NB4 (cell line): ENCODE results near the gene YEATS4.

Source experiments
- DNase-seq: peaks from one replicate; pipeline ENCODE4 v3.0.0; 2010; ENCODE audit warnings: low read depth
- H3K4me3 ChIP-seq: one replicate; pipeline ENCODE4 v1.5.1; 2011; ENCODE audit warnings: mild to moderate bottlenecking, low read depth, low read length, moderate library complexity
- CTCF ChIP-seq: IDR thresholded peaks from one replicate; pipeline ENCODE4 v1.5.1; 2012; ENCODE audit warnings: low read depth, low read length
- MAX ChIP-seq: IDR thresholded peaks from 2 replicates; pipeline ENCODE4 v1.6.1; 2011; ENCODE audit warnings: low read depth, low read length
- MYC ChIP-seq: IDR thresholded peaks from 2 replicates; pipeline ENCODE4 v1.6.1; 2011; ENCODE audit warnings: low read depth, low read length
- POLR2A ChIP-seq: IDR thresholded peaks from 2 replicates; pipeline ENCODE4 v1.6.1; 2011; ENCODE audit warnings: mild to moderate bottlenecking; ENCODE audit not compliant: insufficient read length; ENCODE audit errors: extremely low read depth

YEATS4 gene

DNA sequence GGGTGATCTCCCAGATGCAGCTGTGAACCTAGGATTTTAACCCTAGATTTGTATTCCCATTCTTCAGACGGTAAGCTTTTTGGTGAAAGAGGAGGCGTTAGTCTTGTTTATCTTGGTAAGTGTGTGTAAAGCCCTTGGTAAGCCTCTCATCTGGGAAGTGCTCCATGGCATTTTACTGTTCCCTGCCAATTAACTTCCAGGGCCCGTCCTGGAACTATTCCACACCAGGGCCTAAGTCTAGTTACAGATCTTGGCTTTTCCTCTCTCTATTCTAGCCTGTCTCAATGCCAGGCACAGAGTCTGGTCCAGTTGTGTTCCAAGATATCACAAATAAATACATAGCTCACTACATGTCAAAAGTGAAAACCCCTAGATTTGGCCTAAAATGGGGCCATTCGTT lies 42.4 kb downstream of the YEATS4 start:
- TF ChIP-seq CTCF (no peak), MYC (no peak), POLR2A (no peak), MAX (no peak)
- H3K4me3 ChIP-seq: no peak overlapping the region
- DNase-seq: no peak

- no peak for DNase-seq
- TF ChIP-seq MYC: no peak
- no peak for TF ChIP-seq MAX
- no peak for TF ChIP-seq POLR2A
- TF ChIP-seq CTCF: no peak
- no peak overlapping the region for H3K4me3 ChIP-seq
These were observed 45.5 kb downstream of the YEATS4 start for GRCh38 chr12:69404851-69405565.

DNA sequence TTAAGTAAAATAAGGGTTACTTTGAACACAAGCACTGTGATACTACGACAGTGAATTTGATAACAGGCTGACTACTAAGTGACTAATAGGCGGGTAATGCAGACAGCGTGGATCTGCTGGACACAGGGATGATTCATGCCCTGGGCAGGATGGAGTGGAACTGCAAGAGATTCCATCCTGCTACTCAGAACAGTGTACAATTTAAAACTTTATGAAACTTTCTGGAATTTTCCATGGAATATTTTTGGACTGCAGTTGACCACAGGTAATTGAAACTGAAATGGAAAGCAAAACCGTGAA lies 46.0 kb downstream of the YEATS4 start:
- DNase-seq: no peak

DNA sequence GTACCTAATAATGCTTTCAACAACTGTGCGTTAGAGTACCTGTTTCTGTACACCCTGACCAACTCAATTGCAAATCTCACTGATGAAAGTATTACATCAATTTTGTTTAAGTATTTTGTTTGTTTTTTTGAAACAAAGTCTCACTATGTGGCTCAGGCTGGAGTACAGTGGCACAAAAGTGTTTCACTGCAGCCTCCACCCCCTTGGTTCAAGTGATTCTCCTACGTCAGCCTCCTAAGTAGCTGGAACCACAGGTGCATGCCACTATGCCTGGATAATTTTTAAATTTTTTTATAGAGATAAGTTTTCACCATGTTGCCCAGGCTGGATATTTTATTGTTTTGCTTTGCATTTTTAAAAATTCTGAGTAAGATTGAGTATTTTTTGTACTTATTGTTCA lies 46.7 kb downstream of the YEATS4 start:
- no peak for DNase-seq
- H3K4me3 ChIP-seq: no peak overlapping the region
- TF ChIP-seq CTCF (no peak), MYC (no peak), POLR2A (no peak), MAX (no peak)

More for the DNA sequence above, 46.0 kb downstream of the YEATS4 start:
- TF ChIP-seq CTCF (no peak), MAX (no peak), POLR2A (no peak), MYC (no peak)
- H3K4me3 ChIP-seq: no peak overlapping the region

DNA sequence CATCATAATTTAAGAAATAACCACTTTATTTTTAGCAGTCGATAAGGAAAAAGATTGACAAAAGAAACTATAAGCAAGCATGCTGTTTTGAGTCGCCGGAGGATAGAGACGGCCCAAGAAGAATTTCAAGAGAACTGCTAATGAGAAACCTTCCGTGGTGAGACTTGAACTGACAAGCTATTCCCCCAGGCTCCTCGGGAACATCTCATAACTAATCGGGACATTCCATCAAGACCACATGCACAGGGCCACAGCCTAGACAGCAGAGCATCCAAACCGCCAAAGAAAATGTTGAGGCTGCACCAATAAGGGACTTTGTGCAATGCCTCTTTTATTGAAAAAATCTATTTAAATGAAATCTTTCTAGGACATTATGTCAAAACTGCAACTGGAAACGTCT lies 51.0 kb downstream of the YEATS4 start:
- no peak for TF ChIP-seq MYC
- no peak for TF ChIP-seq POLR2A
- TF ChIP-seq MAX: no peak
- no peak for TF ChIP-seq CTCF
- no peak overlapping the region for H3K4me3 ChIP-seq

DNA sequence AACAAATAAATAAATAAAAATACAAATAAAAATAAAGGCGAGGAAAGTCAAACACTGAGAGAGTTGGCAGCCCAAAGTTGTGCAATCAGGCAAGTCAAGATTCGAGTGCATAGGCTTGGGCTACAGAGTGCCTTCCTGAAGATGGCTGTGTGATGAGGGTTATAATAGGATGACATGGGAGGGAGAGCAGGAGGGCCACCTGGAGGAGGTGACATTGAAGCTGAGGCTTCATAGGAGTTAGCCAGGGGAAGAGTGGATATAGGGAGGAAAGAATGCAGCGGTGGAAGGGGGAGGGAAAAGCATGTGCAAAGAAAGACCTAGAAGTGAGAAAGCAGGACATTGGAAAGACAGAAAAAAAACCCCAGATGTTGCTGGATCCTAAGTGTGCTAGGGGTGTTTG lies 53.1 kb downstream of the YEATS4 start:
- H3K4me3 ChIP-seq: no peak overlapping the region
- DNase-seq: no peak
- TF ChIP-seq CTCF: no peak
- no peak for TF ChIP-seq MAX
- no peak for TF ChIP-seq MYC
- no peak for TF ChIP-seq POLR2A

More for the DNA sequence above, 51.0 kb downstream of the YEATS4 start:
- DNase-seq: no peak
